HepG2 (cell line): ENCODE results near the gene ADAMTS4. TPM values are rescaled to one million over a fixed set of nuclear protein-coding genes. Genes with fewer than 3 reads are reported as not detected.

Experiments
- ATAC-seq: fragments of 200-7000 bp; cut with Tn5 transposase; 3 replicates; pipeline ENCODE4 v1.9.1; 2020; ENCODE audit warnings: mild to moderate bottlenecking, moderate library complexity
- BruUV-seq: library from RNA; stranded (reverse); fragments of 400-500 nt; replicated peaks from 2 replicates; lab custom pipeline; 2021; lab: Mats Ljungman, UMichigan
- CTCF ChIA-PET: fragments of 300-600 bp; formaldehyde crosslinking; extraction: SDS; loops from one replicate; lab custom pipeline; 2021; ENCODE audit warnings: low total read pairs, inconsistent platforms, low intra/inter-chr PET ratio; lab: Yijun Ruan, JAX
- POLR2A ChIA-PET: fragments of 350-600 bp; sonication (Branson Sonifier 250); formaldehyde crosslinking; loops from one replicate; lab custom pipeline; 2020; ENCODE audit warnings: antibody characterized with exemption, inconsistent platforms; lab: Yijun Ruan, JAX
- DNase-seq: peaks from one replicate; pipeline ENCODE4 v3.0.0-alpha.2; 2015; ENCODE audit warnings: low spot score
- FAIRE-seq: peaks from 3 replicates; lab custom pipeline; 2011; peaks lifted over from hg19 to GRCh38; lab: Jason Lieb, UNC
- H2AFZ ChIP-seq: one replicate; pipeline ENCODE4 v1.6.1; 2011; ENCODE audit warnings: low read length, inconsistent platforms
- H3K27ac ChIP-seq: fragments of 300-600 bp; 3 replicates; pipeline ENCODE4 v1.8.0; 2011; ENCODE audit warnings: mixed run types, mild to moderate bottlenecking, mixed read lengths, low read length, inconsistent platforms; ENCODE audit not compliant: insufficient read depth; ENCODE audit errors: extremely low read length
- H3K27me3 ChIP-seq, 2 experiments: fragments of 200-600 bp in 1 of 2; 2 replicates in 1 of 2; 3 replicates in 1 of 2; pipeline versions ENCODE4 v1.6.0 to v1.8.0; 2011; ENCODE audit warnings: low read length in 2 of 2, mild to moderate bottlenecking in 2 of 2, moderate library complexity in 2 of 2, inconsistent platforms in 1 of 2; ENCODE audit not compliant: insufficient read depth in 2 of 2, control insufficient read depth in 1 of 2
- H3K36me3 ChIP-seq, 2 experiments: fragments of 200-600 bp in 1 of 2; replicated peaks in 1 of 2; 2 replicates in 1 of 2; 3 replicates in 1 of 2; pipeline versions ENCODE4 v1.5.1 to v1.8.0; 2011; ENCODE audit warnings: low read length in 2 of 2, inconsistent platforms in 1 of 2; ENCODE audit not compliant: insufficient read depth in 2 of 2, control insufficient read depth in 1 of 2
- H3K4me1 ChIP-seq: 2 replicates; pipeline ENCODE4 v1.5.1; 2012; ENCODE audit warnings: low read length, inconsistent platforms; ENCODE audit not compliant: insufficient read depth
- H3K4me2 ChIP-seq: 2 replicates; pipeline ENCODE4 v1.6.0; 2011; ENCODE audit warnings: low read depth, low read length, inconsistent platforms
- H3K4me3 ChIP-seq, 3 experiments: fragments of 200-600 bp in 1 of 3; sonication (generic), shearing (Covaris generic) in 1 of 3; replicated peaks in 1 of 3; 2 replicates each; pipeline ENCODE4 v1.5.1; 2011 to 2016; ENCODE audit warnings: low read length in 3 of 3, inconsistent platforms in 2 of 3, low read depth in 2 of 3, mild to moderate bottlenecking in 2 of 3, control low read depth in 1 of 3, mixed read lengths in 1 of 3; ENCODE audit not compliant: insufficient read depth in 1 of 3
- H3K79me2 ChIP-seq: one replicate; pipeline ENCODE4 v1.6.1; 2011; ENCODE audit warnings: low read length, inconsistent platforms; ENCODE audit not compliant: insufficient read depth
- H3K9ac ChIP-seq: 2 replicates; pipeline ENCODE4 v1.6.0; 2011; ENCODE audit warnings: mild to moderate bottlenecking, low read depth, low read length, inconsistent platforms; ENCODE audit not compliant: insufficient read depth
- H3K9me3 ChIP-seq: 2 replicates; pipeline ENCODE4 v1.5.1; 2012; ENCODE audit warnings: mild to moderate bottlenecking, low read length
- H4K20me1 ChIP-seq: 2 replicates; pipeline ENCODE4 v1.6.0; 2011; ENCODE audit warnings: inconsistent platforms, mild to moderate bottlenecking, low read length, moderate library complexity; ENCODE audit not compliant: insufficient read depth
- ARID2 ChIP-seq: sonication (generic); formaldehyde crosslinking; IDR thresholded peaks from 2 replicates; pipeline ENCODE4 v1.8.1; 2022; ENCODE audit warnings: mild to moderate bottlenecking, missing genetic modification reagents, borderline replicate concordance
- NFYC ChIP-seq: IDR thresholded peaks from 2 replicates; pipeline ENCODE4 v1.6.1; 2016; ENCODE audit warnings: missing genetic modification reagents, missing compliant biosample characterization
- SIX1 ChIP-seq: sonication (generic); formaldehyde crosslinking; IDR thresholded peaks from 2 replicates; pipeline ENCODE4 v1.4.0; 2020; ENCODE audit warnings: missing genetic modification reagents, borderline replicate concordance
- SNRNP70 ChIP-seq: fragments of 200-400 bp; formaldehyde crosslinking; IDR thresholded peaks from 2 replicates; pipeline ENCODE4 v1.6.1; 2017; ENCODE audit warnings: mild to moderate bottlenecking, low read depth, low read length, moderate library complexity
- ZNF232 ChIP-seq: sonication (generic); formaldehyde crosslinking; IDR thresholded peaks from 2 replicates; pipeline ENCODE4 v1.4.0; 2020; ENCODE audit warnings: missing genetic modification reagents, borderline replicate concordance
- ZNF260 ChIP-seq: sonication (generic); formaldehyde crosslinking; IDR thresholded peaks from 2 replicates; pipeline ENCODE4 v1.4.0; 2020; ENCODE audit warnings: missing genetic modification reagents, low read depth, mild to moderate bottlenecking, borderline replicate concordance
- ZNF44 ChIP-seq: sonication (generic); formaldehyde crosslinking; IDR thresholded peaks from 2 replicates; pipeline ENCODE4 v1.5.1; 2020; ENCODE audit warnings: mild to moderate bottlenecking, missing genetic modification reagents
- ZNF589 ChIP-seq: sonication (generic); formaldehyde crosslinking; conservative IDR thresholded peaks from 2 replicates; pipeline ENCODE4 v1.8.0; 2022; ENCODE audit warnings: mild to moderate bottlenecking, moderate library complexity, missing genetic modification reagents
- ZNF724P ChIP-seq: sonication (generic); formaldehyde crosslinking; IDR thresholded peaks from 2 replicates; pipeline ENCODE4 v1.8.0; 2022; ENCODE audit warnings: missing genetic modification reagents, borderline replicate concordance
- ZUFSP ChIP-seq: sonication (generic); formaldehyde crosslinking; IDR thresholded peaks from 2 replicates; pipeline ENCODE4 v1.9.0; 2021; ENCODE audit warnings: missing genetic modification reagents, mild to moderate bottlenecking, borderline replicate concordance
- WGBS: methylation state at CpG from one replicate; pipeline ENCODE4 v1.1.6; 2017; ENCODE audit warnings: low lambda C conversion rate; 5-methylcytosine and 5-hydroxymethylcytosine counted together
- in situ Hi-C: cut with HindIII; loops from 2 replicates; pipeline ENCODE4 v1.10.0; 2017; ENCODE audit warnings: low pct_unique_long_range_greater_than_20kb; ENCODE audit not compliant: extremely low pct_ligation_motif_present
- intact Hi-C: fragments of 100-400 bp; cut with micrococcal nuclease; formaldehyde crosslinking; loops from one replicate; pipeline ENCODE4 v1.10.0; 2022; ENCODE audit not compliant: unreplicated experiment
- polyA plus RNA-seq, 8 experiments: library from polyadenylated mRNA; depleted of rRNA in 3 of 8; stranded (reverse) in 7 of 8; unstranded in 1 of 8; fragments of >200 nt; fragmentation: Illumina TruSeq in 4 of 8; extraction: Trizol in 4 of 8; gene quantifications; 2 replicates each; pipeline versions ENCODE4 v1.2.1 to v1.2.3, GENCODE V29; 2011 to 2016; ENCODE audit warnings: low read depth in 4 of 8, missing spikeins in 1 of 8, mixed read lengths in 1 of 8; ENCODE audit not compliant: insufficient read depth in 1 of 8
- total RNA-seq, 5 experiments: library from RNA; depleted of rRNA; stranded (reverse); fragments of >200 nt; fragmentation: Illumina TruSeq; extraction: Trizol; gene quantifications; 2 replicates each; pipeline ENCODE4 v1.2.3, GENCODE V29; 2016; ENCODE audit warnings: low read depth in 1 of 5
- TF ChIP-seq, protein P1 (sequence below): sonication (generic); formaldehyde crosslinking; IDR thresholded peaks from 2 replicates; pipeline ENCODE4 v1.8.0; 2022; ENCODE audit warnings: mild to moderate bottlenecking, missing genetic modification reagents

The ADAMTS4 gene
- total and polyA plus RNA-seq, 2 of the 13 experiments (the other 11 are each of a cell fraction or from before 2014, with no cell fraction given): 0.51 to 1.7 TPM

- ChIA-PET CTCF (no interaction called here), POLR2A (interaction anchor here (13.8 kb wide), 1 partner anchor 15 kb away, joined by 357 read pairs; the partner anchor contains the start of genes APOA2 and TOMM40L)
- ATAC-seq: no peak
- 100% methylated on average over 8 of the region's 8 CpGs for WGBS
- intact Hi-C loops (no loop called here), in situ Hi-C loops (no loop called here)
- FAIRE-seq: no peak
- DNase-seq: no peak
- peaks cover 46% of the 10 kb centered on the region for H3K4me1 ChIP-seq
- peaks cover 25% of the 10 kb centered on the region for H3K79me2 ChIP-seq
- no peak overlapping the region for H3K4me3 ChIP-seq
- no peaks in the 10 kb centered on the region for H3K9me3 ChIP-seq
- no TSS peak for BruUV-seq
- H3K27me3 ChIP-seq: no peaks in the 10 kb centered on the region; a peak in 1 of 5 replicates
- TF ChIP-seq ZNF232 (CRISPR knock-in tag): no peak
- no peak for TF ChIP-seq SIX1 (CRISPR knock-in tag)
- TF ChIP-seq ZNF260: no peak
- TF ChIP-seq ZNF589 (CRISPR knock-in tag): no peak
- TF ChIP-seq ZNF44 (CRISPR knock-in tag): no peak
- TF ChIP-seq, protein P1, sequence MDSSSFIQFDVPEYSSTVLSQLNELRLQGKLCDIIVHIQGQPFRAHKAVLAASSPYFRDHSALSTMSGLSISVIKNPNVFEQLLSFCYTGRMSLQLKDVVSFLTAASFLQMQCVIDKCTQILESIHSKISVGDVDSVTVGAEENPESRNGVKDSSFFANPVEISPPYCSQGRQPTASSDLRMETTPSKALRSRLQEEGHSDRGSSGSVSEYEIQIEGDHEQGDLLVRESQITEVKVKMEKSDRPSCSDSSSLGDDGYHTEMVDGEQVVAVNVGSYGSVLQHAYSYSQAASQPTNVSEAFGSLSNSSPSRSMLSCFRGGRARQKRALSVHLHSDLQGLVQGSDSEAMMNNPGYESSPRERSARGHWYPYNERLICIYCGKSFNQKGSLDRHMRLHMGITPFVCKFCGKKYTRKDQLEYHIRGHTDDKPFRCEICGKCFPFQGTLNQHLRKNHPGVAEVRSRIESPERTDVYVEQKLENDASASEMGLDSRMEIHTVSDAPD (CRISPR knock-in tag): no peak
- TF ChIP-seq ZUFSP (CRISPR knock-in tag): no peak
- no peak for TF ChIP-seq ZNF724P (CRISPR knock-in tag)
- no peak for TF ChIP-seq SNRNP70
- no peak for TF ChIP-seq NFYC
- TF ChIP-seq ARID2: no peak
- no peak overlapping the region for H3K4me2 ChIP-seq
- no peak overlapping the region for H2AFZ ChIP-seq
- H3K36me3 ChIP-seq: peaks cover 16 to 75% of the 10 kb centered on the region in 2 experiments
- no peak overlapping the region for H3K27ac ChIP-seq
- H3K9ac ChIP-seq: no peak overlapping the region
- no peaks in the 10 kb centered on the region for H4K20me1 ChIP-seq
Measured at GRCh38 chr1:161207173-161207572, 8.3 kb upstream of the ADAMTS4 start.
